Activated CD8-positive, alpha-beta memory T cell treated with anti-CD3 and anti-CD28 coated beads for 1 hour (primary cell): ENCODE measurements around the gene SLC26A2.
A peak's percentile ranks its signal among the peaks of the same experiment; 100 is the strongest.

Source experiments
- DNase-seq, 2 donors: peaks; one replicate each; pipeline ENCODE4 v3.0.0-alpha.2; 2020; ENCODE audit warnings: low read depth in 1 of 2; ENCODE audit errors: extremely low read depth in 1 of 2

Gene SLC26A2

GRCh38 chr5:149961186-149961685, 678 bp downstream of the SLC26A2 start:
- no peak for DNase-seq

DNA sequence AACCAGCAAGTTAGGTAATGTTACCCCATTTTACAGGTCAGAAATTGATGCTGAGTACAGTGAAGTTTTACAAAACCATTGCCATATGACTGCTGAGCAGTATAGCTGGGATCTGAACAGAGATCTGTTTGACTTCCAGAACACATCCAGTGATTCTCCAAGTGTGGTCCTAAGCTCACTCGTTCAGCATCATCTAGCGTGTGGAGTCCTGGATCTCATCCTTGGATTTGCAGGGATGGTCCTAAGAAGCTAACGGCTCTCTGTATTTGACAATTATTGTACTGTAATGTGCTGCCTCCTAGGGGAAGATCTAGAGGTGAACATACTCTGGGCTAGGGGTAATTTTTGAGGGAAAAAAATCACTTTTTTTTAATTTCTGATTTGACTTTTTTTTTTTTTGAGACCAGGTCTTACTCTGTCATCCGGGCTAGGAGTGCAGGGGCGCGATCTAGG, 1.4 kb downstream of the SLC26A2 start:
- DNase-seq = no peak

DNA sequence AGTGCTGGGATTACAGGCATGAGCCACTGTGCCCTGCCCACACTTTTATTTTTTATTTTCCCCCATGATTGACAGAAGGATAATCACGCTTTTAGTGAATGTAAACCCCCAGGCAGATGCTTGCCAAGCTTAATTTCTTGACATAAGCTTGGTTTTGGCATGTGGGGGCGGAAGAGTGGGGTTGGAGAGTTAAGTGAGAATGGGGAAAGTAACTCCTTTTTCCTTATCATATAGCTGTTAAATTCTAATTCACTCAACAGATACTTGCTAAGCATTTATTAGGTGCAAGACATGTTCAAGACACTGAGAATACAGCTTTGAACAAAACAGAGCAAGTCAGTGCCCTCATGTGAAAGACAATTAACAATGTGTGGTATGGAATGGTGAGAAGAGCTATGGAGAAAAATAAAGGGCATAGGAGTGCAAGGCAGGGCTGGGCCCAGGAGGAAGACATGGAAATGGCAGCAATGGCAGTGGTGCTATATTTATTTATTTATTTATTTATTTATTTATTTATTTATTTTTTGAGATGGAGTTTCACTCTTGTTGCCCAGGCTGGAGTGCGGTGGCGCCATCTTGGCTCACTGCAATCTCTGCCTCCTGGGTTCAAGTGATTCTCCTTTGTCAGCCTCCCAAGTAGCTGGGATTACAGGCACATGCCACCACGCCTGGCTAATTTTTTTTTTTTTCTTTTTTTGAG, 2.2 kb downstream of the SLC26A2 start:
- no peak for DNase-seq

- DNase-seq = no peak
Observed at GRCh38 chr5:149963729-149964128, 3.2 kb downstream of the SLC26A2 start.

GRCh38 chr5:149966946-149967345, 6.4 kb downstream of the SLC26A2 start:
- DNase-seq = no peak

GRCh38 chr5:149969181-149969930, 8.8 kb downstream of the SLC26A2 start:
- DNase-seq = no peak

- DNase-seq = no peak
Observed at GRCh38 chr5:149975409-149975808, 14.9 kb downstream of the SLC26A2 start.

GRCh38 chr5:149979896-149980295, 19.3 kb downstream of the SLC26A2 start:
- no peak for DNase-seq

- no peak for DNase-seq
Observed at GRCh38 chr5:149981206-149981605, 20.6 kb downstream of the SLC26A2 start.

- DNase-seq = no peak
Observed at GRCh38 chr5:149982505-149982904, 21.9 kb downstream of the SLC26A2 start.

- no peak for DNase-seq
Observed at GRCh38 chr5:149988126-149988525, 27.6 kb downstream of the SLC26A2 start.

- DNase-seq = peak; percentile 22 to 43
Observed at GRCh38 chr5:149990518-149991376, 30.2 kb downstream of the SLC26A2 start.

- no peak for DNase-seq
Observed at GRCh38 chr5:149993471-149993870, 32.9 kb downstream of the SLC26A2 start.

DNA sequence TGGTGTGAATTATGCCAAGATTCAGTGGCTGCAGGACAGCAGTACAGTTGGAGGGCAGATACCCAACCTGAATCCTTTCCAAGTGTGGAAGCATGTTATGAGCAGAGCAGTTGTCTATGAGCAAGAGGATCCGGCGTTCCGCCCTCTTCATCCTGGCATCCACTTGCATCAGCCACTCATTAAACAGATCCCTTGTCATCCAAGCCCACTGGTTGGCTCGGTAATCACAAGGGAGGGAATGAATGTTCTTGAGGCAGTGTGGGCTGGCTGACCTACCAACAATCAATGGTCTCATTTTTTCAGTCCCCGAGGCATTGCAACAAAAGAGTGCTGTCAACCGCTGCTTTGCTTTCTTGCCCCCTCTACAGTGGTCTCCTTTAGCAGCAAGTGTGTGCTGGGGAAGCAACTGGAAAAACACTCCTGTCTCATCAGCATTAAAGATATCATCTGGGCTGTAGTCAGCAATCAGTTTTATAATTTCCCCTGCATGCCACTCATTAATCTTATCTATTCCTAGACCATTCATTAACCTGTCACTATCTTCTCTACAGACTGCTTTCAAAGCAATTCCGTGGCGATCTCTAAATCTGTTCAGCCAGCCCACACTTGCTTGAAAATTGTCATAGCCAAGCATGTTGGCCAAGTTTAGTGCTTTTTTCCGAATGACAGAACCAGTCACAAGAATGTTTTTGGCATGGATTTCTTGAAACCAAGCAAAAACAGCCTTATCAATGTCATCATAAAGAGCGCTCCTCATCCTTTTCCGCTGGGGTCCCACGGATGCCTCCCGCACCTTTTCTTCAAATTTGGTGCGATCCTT, 35.0 kb downstream of the SLC26A2 start:
- DNase-seq = no peak

GRCh38 chr5:149996205-149996890, 35.8 kb downstream of the SLC26A2 start:
- no peak for DNase-seq

GRCh38 chr5:149998281-149998680, 37.7 kb downstream of the SLC26A2 start:
- DNase-seq = no peak

DNA sequence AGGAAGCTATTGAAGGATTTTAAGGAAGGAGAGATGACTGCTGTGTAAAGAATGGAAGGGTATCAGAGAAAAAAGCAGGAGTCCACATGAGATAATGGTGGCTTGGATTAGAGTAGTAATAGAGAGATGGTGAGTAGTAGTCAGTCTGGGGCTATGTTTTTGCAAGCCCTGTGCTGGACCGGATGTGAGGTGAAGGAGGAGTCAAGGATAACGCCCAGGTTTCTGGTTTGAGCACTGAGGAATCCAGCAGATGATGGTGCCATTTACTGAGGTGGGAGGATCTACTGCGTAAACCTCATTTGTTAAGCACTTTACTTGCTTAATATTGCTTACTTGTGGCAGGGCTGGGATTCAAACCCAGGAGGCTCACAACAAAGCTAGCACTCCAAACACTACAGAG, 38.8 kb downstream of the SLC26A2 start:
- DNase-seq = no peak

DNA sequence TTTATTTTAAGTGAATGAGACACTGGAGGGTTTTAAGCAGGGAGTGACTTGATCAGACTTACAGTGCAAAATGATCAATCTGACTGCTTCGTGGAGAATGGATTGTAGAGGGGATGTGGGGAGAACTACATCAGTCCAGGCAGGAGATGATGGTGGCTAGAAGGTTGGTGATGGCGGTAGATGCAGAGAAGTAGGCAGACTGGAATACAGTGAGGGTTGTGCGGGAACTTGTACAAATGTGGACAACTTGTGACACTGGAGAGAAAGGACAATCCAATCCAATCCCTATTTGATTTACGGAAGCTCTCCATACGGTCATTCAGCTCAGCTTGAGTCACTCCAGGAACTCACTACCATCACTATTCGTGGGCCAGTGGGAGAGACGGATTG, 39.3 kb downstream of the SLC26A2 start:
- DNase-seq = no peak

DNA sequence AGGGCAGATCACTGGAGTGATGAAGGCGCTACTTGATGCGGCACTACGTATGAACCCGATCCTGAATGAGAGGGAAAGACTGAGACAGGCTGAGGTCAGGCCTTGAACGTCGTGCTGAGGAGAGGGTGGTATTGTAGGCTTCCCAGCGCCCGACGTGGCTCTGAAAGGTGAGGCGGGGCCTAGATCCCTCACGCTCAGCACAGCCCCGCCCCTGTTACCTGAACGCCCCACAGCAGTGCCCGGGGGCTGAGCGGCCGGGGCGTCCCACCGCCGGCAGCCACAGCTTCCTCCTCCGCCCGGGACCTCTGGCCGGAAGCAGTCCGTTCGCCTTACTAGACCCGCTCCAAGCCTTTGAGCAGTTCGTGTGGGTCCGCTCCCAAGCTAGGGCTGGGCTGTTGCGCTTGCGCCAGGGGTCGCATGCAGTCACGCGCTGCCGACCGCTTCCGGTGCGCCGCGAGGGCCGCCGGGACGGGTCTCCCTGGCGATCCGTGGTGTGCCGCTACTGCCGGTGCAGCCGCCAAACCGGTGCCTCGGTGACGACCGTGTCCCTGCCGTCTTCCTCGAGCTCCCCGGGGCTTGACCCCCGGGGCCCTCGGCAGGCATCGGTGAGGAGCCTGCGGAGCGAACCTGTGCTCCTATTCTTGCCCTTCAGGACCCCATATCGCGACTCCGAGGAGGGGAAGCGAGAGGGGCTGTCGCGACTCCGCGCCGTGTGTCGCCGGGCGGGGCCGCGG, 39.9 kb downstream of the SLC26A2 start, which contains the start of the genes HMGXB3 and TIGD6:
Gene HMGXB3 (plus strand): TSS at position 484 of the 734 bp plus-strand sequence. CDS start 4,114 bp downstream, outside the sequence.
Gene TIGD6 (minus strand): TSS at position 399 of the 734 bp plus-strand sequence. CDS start 4,306 bp downstream, outside the sequence.
- DNase-seq = peak; percentile 61 to 74
